ENCODE results near the gene ZNF774.
"Not testable (repeated sequence)": the region's sequence is repeated elsewhere in the genome, so short reads cannot be mapped to it uniquely, and the experiment has no call there.

ZNF774 gene

DNA sequence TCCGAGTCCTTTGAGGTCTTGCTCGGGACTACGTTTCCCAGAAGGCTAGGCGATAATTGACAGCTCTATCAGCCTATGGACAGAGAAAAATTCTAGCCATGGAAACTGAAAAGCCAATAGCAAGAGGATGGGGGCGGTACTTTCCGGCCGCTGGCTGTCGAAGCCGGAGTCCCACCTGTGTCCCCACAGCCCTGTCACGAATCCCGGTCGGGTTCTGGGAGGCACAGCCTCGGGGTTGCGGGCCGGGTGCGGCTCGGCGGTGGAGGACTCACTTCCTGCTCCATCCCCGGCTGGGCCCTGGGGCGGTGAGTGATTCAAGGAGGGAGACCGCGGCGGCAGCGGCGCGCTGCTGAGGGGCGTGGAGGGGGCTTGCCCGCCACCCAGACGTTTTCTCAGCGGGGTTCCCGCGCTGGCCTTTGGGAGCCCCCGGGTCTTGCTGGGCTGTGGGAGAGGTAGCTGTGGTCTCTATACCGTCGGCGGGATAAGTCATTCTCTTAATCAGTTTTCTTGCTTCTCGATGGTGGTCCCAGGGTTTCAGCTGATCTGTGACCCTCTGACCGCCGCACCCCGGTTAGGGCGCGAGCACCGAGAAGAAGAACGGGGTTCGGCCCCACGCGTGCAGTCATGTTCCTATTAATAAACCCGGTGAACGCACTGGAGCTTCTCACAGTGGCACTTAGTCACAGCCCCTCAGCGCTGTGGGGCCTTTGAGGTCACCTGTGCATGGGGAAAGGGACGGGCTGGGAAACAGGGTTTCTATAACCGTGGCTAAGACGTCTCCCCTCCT is at the start of gene ZNF774:
Gene ZNF774, plus strand, starts transcription at position 178 of the 787 bp plus-strand sequence. CDS start 2,377 bp downstream, outside the sequence.
- DNase-seq (ENCODE audit: insufficient read length, low spot score) (peak; percentile 97), FAIRE-seq (no peak)
- TF ChIP-seq CTCF (IDR thresholded peaks at IDR 0.05; ENCODE audit: insufficient read depth, missing control alignments) = no peak

- FAIRE-seq; DNase-seq (ENCODE audit: insufficient read length, low spot score): not testable (repeated sequence)
These were observed 46.7 kb upstream of the ZNF774 start for GRCh38 chr15:90305355-90305754.

GRCh38 chr15:90305932-90306331 is 46.2 kb upstream of the ZNF774 start:
- DNase-seq (ENCODE audit: insufficient read length, low spot score) = no peak
- no peak for TF ChIP-seq CTCF (IDR thresholded peaks at IDR 0.05; ENCODE audit: insufficient read depth, missing control alignments)

GRCh38 chr15:90306560-90306959 is 45.5 kb upstream of the ZNF774 start:
- no peak for DNase-seq (ENCODE audit: insufficient read length, low spot score)
- no peak for TF ChIP-seq CTCF (IDR thresholded peaks at IDR 0.05; ENCODE audit: insufficient read depth, missing control alignments)
- FAIRE-seq = no peak

More at GRCh38 chr15:90305932-90306331, 46.2 kb upstream of the ZNF774 start:
- FAIRE-seq = no peak

DNA sequence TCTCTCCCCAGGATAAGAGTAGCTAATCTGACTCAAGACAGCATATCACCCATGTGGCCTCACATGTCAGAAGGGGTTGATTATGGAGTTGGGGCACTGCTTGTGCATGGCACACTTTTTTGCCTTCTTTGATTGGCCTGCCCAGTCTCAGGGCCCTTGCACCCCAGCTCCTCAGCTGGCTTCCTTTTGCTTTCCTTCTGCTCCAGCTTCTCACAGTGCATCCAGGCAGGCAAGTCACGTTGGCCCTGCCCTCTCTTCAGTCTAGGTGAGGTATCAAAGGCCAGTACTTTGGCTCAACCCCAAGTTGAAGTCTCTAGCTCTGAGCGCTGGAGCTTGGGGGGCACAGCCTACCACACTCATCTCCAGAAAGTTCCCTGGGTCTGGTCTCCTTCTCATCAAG is 44.4 kb upstream of the ZNF774 start:
- TF ChIP-seq CTCF (IDR thresholded peaks at IDR 0.05; ENCODE audit: insufficient read depth, missing control alignments) = no peak
- no peak for FAIRE-seq
- no peak for DNase-seq (ENCODE audit: insufficient read length, low spot score)

GRCh38 chr15:90309020-90309419 is 43.1 kb upstream of the ZNF774 start:
- no peak for DNase-seq (ENCODE audit: insufficient read length, low spot score)
- no peak for FAIRE-seq
- TF ChIP-seq CTCF (IDR thresholded peaks at IDR 0.05; ENCODE audit: insufficient read depth, missing control alignments) = no peak

- DNase-seq (ENCODE audit: insufficient read length, low spot score) = no peak
- FAIRE-seq = no peak
These were observed 36.7 kb upstream of the ZNF774 start for GRCh38 chr15:90315278-90315982.

More at GRCh38 chr15:90315278-90315982, 36.7 kb upstream of the ZNF774 start:
- no peak for TF ChIP-seq CTCF (IDR thresholded peaks at IDR 0.05; ENCODE audit: insufficient read depth, missing control alignments)

Data from D721Med (cell line).